Nephron progenitor cell (in vitro differentiated cells): Measurements from ENCODE around the gene ALX3.

ENCODE experiments used
- DNase-seq: peaks from one replicate; pipeline ENCODE4 v3.0.0; 2021
- H3K27ac Mint-ChIP-seq: 2 replicates; pipeline ENCODE4 v1.8.0; 2021; ENCODE audit warnings: mild to moderate bottlenecking, moderate library complexity, mixed read lengths
- H3K27me3 Mint-ChIP-seq: 2 replicates; pipeline ENCODE4 v1.8.0; 2021; ENCODE audit warnings: mild to moderate bottlenecking, low read depth, mixed read lengths; ENCODE audit not compliant: poor library complexity
- H3K36me3 Mint-ChIP-seq: 2 replicates; pipeline ENCODE4 v1.8.0; 2021; ENCODE audit warnings: low read depth, mixed read lengths
- H3K4me1 Mint-ChIP-seq: 2 replicates; pipeline ENCODE4 v1.8.0; 2021; ENCODE audit warnings: mixed read lengths
- H3K4me3 Mint-ChIP-seq: 2 replicates; pipeline ENCODE4 v1.8.0; 2021; ENCODE audit warnings: mild to moderate bottlenecking, moderate library complexity, mixed read lengths
- H3K9me3 Mint-ChIP-seq: 2 replicates; pipeline ENCODE4 v1.8.0; 2021; ENCODE audit warnings: mild to moderate bottlenecking, moderate library complexity, mixed read lengths
- CTCF ChIP-seq: fragments of 200-600 bp; sonication (generic); IDR thresholded peaks from 2 replicates; pipeline ENCODE4 v1.5.0; 2021; ENCODE audit warnings: antibody characterized with exemption

ALX3 gene

GRCh38 chr1:110106013-110106941, 35.8 kb upstream of the ALX3 start:
- H3K4me3 Mint-ChIP-seq = no peak overlapping the region
- H3K4me1 Mint-ChIP-seq = peaks cover 45% of the 10 kb centered on the region
- no peak overlapping the region for H3K27ac Mint-ChIP-seq
- H3K36me3 Mint-ChIP-seq = no peaks in the 10 kb centered on the region
- DNase-seq = peak; percentile 78
- H3K9me3 Mint-ChIP-seq = no peaks in the 10 kb centered on the region
- peaks cover 84% of the 10 kb centered on the region for H3K27me3 Mint-ChIP-seq
- peak; percentile 90 for TF ChIP-seq CTCF

- Mint-ChIP-seq H3K27ac (no peak overlapping the region), H3K27me3 (peaks cover 59% of the 10 kb centered on the region), H3K4me3 (peak overlapping the region; percentile 5), H3K9me3 (no peaks in the 10 kb centered on the region), H3K4me1 (peaks cover 62% of the 10 kb centered on the region), H3K36me3 (no peaks in the 10 kb centered on the region)
- no peak for TF ChIP-seq CTCF
- no peak for DNase-seq
Observed at GRCh38 chr1:110102081-110102480, 31.6 kb upstream of the ALX3 start.

- Mint-ChIP-seq H3K27ac (no peak overlapping the region), H3K4me1 (peaks cover 51% of the 10 kb centered on the region), H3K27me3 (peaks cover 64% of the 10 kb centered on the region), H3K9me3 (no peaks in the 10 kb centered on the region), H3K4me3 (no peak overlapping the region), H3K36me3 (no peaks in the 10 kb centered on the region)
- no peak for TF ChIP-seq CTCF
- no peak for DNase-seq
Observed at GRCh38 chr1:110100335-110100734, 29.9 kb upstream of the ALX3 start.

- TF ChIP-seq CTCF = no peak
- H3K4me3 Mint-ChIP-seq = no peak overlapping the region
- H3K4me1 Mint-ChIP-seq = peaks cover 44% of the 10 kb centered on the region
- no peak for DNase-seq
- peaks cover 6% of the 10 kb centered on the region for H3K9me3 Mint-ChIP-seq
- H3K36me3 Mint-ChIP-seq = no peaks in the 10 kb centered on the region
- no peak overlapping the region for H3K27ac Mint-ChIP-seq
- H3K27me3 Mint-ChIP-seq = peaks cover 62% of the 10 kb centered on the region
Observed at GRCh38 chr1:110098222-110099026, 28.0 kb upstream of the ALX3 start.

- Mint-ChIP-seq H3K4me3 (no peak overlapping the region), H3K9me3 (peaks cover 6% of the 10 kb centered on the region), H3K4me1 (peaks cover 44% of the 10 kb centered on the region), H3K27ac (no peak overlapping the region), H3K36me3 (no peaks in the 10 kb centered on the region), H3K27me3 (peaks cover 62% of the 10 kb centered on the region)
- TF ChIP-seq CTCF = no peak
- DNase-seq = no peak
Observed at GRCh38 chr1:110097507-110098221, 27.2 kb upstream of the ALX3 start.
